CD4-positive, alpha-beta T cell treated with Interleukin-6 at 100 ng/mL for 8 hours (primary cell): ENCODE data around the gene NOM1.
"Not testable (repeated sequence)": the region's sequence is repeated elsewhere in the genome, so short reads cannot be mapped to it uniquely, and the experiment has no call there.

ENCODE experiments used
- DNase-seq: peaks from one replicate; pipeline ENCODE4 v3.0.0-alpha.2; 2020; ENCODE audit warnings: mixed read lengths, low spot score

Gene NOM1, protein sequence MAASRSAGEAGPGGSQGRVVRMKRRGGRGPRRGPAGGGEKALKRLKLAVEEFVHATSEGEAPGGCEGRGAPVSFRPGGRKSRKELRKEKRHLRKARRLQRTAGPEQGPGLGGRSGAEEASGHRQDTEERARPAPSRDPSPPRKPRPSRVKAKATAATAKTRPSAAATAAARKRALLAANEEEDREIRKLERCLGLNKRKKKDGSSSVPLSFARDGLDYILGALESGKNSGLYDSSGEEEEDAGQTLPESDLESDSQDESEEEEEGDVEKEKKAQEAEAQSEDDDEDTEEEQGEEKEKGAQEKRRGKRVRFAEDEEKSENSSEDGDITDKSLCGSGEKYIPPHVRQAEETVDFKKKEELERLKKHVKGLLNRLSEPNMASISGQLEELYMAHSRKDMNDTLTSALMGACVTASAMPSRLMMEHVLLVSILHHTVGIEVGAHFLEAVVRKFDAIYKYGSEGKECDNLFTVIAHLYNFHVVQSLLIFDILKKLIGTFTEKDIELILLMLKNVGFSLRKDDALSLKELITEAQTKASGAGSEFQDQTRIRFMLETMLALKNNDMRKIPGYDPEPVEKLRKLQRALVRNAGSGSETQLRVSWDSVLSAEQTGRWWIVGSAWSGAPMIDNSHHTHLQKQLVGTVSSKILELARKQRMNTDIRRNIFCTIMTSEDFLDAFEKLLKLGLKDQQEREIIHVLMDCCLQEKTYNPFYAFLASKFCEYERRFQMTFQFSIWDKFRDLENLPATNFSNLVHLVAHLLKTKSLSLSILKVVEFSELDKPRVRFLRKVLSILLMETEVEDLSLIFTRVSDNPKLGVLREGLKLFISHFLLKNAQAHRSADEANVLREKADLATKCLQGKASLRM

DNA sequence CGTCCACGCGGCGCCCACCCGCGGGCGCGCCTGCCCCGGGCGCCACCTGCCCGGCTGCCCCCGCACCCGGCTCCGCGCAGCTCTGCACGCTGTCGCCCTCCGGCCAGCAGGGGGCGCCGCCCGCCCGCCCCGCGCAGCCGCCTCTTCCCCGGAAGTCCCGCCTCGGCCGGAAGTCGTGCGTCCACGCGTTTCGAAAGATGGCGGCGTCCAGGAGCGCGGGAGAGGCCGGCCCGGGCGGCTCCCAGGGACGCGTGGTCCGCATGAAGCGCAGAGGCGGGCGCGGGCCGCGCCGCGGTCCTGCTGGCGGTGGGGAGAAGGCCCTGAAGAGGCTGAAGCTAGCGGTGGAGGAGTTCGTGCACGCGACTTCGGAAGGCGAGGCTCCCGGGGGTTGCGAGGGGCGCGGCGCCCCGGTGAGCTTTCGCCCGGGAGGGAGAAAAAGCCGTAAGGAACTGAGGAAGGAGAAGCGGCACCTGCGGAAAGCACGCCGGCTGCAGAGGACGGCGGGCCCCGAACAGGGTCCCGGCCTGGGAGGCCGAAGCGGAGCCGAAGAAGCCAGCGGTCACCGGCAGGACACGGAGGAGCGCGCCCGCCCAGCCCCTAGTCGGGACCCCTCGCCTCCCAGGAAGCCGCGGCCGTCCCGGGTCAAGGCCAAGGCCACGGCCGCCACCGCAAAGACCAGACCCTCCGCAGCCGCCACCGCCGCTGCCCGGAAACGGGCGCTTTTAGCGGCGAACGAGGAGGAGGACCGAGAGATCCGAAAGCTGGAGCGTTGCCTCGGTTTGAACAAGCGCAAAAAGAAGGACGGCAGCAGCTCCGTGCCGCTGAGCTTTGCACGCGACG lies at the start of gene NOM1:
Gene NOM1, plus strand, starts transcription at position 172 of the 840 bp plus-strand sequence. Its CDS starts 26 bp downstream, at position 198.
- peak; percentile 89 for DNase-seq

DNA sequence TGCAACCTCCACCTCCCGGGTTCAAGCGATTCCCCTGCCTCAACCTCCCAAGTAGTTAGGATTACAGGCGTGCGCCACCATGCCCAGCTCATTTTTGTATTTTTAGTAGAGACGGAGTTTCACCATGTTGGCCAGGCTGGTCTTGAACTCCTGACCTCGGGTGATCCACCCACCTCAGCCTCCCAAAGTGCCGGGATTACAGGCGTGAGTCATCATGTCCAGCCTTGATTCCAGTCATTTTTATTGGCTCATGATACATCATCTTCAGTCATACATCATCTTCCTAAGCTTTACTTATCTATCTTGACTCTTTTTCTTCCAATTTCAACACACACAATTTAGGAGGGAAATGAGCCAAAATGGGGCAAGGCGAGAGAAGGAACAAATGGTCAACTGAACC lies 49.4 kb upstream of the NOM1 start:
- not testable (repeated sequence) for DNase-seq

GRCh38 chr7:156903232-156903909 lies 46.1 kb upstream of the NOM1 start:
- peak; percentile 38 for DNase-seq

GRCh38 chr7:156906200-156906649 lies 43.3 kb upstream of the NOM1 start:
- no peak for DNase-seq

DNA sequence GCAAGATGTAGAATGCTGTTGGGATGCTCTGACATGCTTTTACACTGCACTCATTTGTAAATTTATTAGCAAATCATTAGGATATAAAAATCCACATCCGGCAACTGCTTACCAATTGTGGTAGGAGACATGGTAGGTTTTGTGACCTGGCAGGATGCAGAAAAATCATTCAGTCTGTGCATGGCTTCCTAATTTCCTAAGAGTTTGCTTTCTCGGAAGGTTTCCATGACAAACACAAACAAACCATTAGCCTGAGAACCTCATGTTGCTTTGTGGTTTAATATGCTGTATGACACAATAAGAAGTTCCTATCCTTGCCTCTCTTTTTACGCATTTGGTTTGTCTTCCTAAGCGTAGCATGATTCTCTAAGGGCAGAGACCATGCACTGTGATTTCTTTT lies 41.9 kb upstream of the NOM1 start:
- DNase-seq, result no peak

DNA sequence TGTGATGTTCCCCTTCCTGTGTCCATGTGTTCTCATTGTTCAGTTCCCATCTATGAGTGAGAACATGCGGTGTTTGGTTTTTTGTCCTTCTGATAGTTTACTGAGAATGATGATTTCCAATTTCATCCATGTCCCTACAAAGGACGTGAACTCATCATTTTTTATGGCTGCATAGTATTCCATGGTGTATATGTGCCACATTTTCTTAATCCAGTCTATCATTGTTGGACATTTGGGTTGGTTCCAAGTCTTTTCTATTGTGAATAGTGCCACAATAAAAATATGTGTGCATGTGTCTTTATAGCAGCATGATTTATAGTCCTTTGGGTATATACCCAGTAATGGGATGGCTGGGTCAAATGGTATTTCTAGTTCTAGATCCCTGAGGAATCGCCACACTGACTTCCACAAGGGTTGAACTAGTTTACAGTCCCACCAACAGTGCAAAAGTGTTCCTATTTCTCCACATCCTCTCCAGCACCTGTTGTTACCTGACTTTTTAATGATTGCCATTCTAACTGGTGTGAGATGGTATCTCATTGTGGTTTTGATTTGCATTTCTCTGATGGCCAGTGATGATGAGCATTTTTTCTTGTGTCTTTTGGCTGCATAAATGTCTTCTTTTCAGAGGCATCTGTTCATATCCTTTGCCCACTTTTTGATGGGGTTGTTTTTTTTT lies 39.8 kb upstream of the NOM1 start:
- DNase-seq, result not testable (repeated sequence)

- DNase-seq, result no peak
These were observed 30.9 kb upstream of the NOM1 start for GRCh38 chr7:156918635-156919034.

GRCh38 chr7:156919132-156919713 lies 30.3 kb upstream of the NOM1 start:
- DNase-seq, result no peak

- no peak for DNase-seq
These were observed 29.4 kb upstream of the NOM1 start for GRCh38 chr7:156920076-156920475.

GRCh38 chr7:156920487-156921373 lies 28.8 kb upstream of the NOM1 start:
- not testable (repeated sequence) for DNase-seq

DNA sequence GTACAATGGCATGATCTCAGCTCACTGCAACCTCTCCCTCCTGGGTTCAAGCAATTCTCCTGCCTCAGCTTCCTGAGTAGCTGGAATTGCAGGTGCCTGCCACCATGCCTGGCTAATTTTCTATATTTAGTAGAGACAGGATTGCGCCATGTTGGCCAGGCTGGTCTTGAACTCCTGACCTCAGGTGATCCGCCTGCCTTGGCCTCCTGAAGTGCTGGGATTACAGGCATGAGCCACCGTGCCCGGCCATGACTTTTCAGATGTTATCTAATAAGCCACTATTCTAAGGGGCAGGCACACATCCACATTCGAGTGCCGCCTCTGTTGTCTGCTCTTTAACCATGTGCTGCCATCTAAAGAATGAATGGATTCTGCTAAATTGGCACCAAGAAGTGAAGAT lies 27.2 kb upstream of the NOM1 start:
- DNase-seq, result not testable (repeated sequence)

GRCh38 chr7:156925821-156926220 lies 23.7 kb upstream of the NOM1 start:
- DNase-seq, result not testable (repeated sequence)

DNA sequence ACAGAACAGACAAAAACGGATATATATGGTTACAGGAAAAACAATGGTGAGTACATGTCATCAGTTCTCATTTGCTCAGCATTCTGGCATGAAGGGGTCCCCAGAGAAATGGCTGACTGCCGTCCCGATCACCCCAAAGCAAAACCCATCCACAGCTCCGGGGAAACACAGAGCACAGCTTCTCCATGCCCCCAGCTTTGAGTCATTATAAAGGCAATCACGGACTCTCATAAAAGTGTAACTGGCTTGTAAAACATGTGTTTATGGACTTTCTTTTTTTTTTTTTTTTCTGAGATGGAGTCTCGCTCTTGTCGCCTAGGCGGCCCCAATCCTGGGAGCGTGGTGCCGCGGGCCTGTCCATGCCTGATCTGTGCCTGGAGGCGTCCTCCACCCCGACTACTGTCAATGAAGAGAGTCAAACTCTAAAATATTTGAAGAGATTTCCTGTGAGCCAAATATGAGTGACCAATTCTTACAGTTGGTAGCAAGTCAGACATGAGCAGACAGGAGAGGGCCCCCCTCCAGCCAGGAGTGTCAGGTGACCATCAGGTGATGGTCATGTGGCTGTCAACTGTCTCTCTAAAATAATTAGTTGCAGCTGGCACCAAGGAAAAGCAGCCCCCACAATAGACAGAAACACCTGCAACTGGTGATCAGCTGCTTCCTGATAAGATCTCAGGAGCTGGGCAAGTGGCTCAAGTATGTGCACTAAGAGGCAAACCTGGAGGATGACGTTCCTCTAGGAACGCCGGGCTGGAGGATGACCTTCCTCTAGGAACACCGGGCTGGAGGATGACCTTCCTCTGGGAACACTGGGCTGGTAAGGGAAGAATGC lies 21.7 kb upstream of the NOM1 start:
- no peak for DNase-seq

GRCh38 chr7:156928406-156928747 lies 21.1 kb upstream of the NOM1 start:
- no peak for DNase-seq

DNA sequence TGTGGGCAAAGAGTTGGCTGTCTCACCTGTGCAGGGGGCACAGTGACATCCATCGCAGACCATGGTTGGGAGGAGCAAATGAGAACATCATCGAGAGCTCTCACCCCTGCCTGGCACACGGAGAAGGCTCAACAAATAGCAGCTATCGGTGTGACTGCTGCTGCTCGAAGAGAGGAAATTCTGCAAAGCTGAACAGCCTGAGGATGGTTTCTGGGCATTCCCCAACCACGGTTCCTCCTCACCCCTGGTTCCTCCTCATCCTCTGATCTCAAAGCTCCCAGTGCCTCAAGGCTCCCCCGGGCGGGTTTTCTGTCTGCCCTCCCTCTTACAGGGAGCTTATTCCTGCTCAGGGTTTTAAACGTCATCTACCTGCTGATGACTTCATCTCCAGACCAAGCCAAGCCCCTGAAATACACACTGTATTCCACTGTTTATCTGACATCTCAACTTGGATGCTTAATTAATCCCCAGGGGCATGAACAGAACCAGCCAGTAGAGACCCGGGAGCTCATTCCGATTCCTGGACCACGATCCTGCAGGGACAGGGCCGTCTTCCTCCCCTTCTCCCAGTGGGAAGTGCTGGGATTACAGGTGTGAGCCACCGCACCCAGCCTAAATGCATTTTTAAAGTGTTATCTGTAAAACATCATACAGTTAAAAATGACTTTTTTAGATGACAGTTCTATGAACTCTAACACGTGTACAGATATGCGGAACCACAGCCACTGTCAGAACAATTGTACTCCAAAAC lies 19.5 kb upstream of the NOM1 start:
- peak; percentile 18 for DNase-seq

DNA sequence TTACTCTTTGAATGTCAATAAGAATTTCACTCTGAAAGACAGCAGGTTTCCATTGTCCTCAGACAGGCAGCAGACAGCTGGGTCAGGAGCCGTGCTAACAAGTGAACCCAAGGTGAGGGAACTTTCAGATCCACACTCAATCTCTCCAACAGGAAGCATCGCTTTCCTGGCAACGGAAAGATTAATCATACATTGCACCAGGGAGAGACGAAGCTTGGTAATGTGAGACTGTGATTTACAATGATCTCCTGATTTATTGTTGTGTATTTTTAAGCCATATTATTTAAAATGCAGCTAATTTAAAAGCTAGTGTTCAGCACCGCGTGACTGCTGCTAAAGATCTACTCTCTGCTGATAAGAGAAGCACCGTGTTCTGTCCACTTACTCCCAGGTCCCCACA lies 17.5 kb upstream of the NOM1 start:
- no peak for DNase-seq

DNA sequence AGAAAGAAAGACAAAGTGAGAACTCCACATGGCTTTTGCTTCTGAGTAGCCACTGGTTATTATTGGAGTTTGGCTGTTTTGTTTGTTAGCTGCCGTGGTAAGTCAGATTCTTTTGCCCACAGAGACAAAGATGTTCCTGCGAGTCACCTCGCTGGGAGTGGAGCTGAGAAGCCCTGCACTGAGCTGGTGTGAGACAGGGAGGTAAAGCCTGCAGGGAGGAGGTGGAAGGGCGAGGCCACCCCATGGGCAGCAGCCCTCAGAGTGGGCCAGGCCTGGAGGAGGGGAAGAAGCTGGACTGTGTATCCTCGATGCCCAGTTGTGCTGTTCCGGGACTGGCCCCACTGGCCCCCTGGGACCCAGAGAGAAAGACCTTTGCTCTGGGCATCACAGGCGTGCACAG lies 14.3 kb upstream of the NOM1 start:
- DNase-seq, result no peak

- DNase-seq, result not testable (repeated sequence)
These were observed 12.7 kb upstream of the NOM1 start for GRCh38 chr7:156936766-156937165.
